NT2/D1 (cell line): ENCODE measurements around the gene SYT1.

Experiments used
- DNase-seq: peaks from one replicate; pipeline ENCODE4 v3.0.0-alpha.2; 2011; ENCODE audit warnings: low read depth, low spot score
- H3K27me3 ChIP-seq: 2 replicates; pipeline ENCODE4 v1.6.0; 2011; ENCODE audit warnings: mild to moderate bottlenecking; ENCODE audit not compliant: insufficient read length, insufficient read depth
- H3K36me3 ChIP-seq: 2 replicates; pipeline ENCODE4 v1.6.1; 2011; ENCODE audit warnings: mild to moderate bottlenecking, low read length, mixed read lengths; ENCODE audit not compliant: insufficient read depth, insufficient read length
- H3K4me1 ChIP-seq: 2 replicates; pipeline ENCODE4 v1.5.1; 2011; ENCODE audit not compliant: insufficient read depth, insufficient read length
- H3K4me3 ChIP-seq: 2 replicates; pipeline ENCODE4 v1.5.1; 2011; ENCODE audit warnings: low read depth; ENCODE audit not compliant: insufficient read length
- H3K9ac ChIP-seq: 2 replicates; pipeline ENCODE4 v1.6.0; 2011; ENCODE audit warnings: low read depth; ENCODE audit not compliant: insufficient read length
- H3K9me3 ChIP-seq: 2 replicates; pipeline ENCODE4 v1.5.1; 2011; ENCODE audit warnings: mild to moderate bottlenecking, low read length; ENCODE audit not compliant: insufficient read depth
- SUZ12 ChIP-seq: IDR thresholded peaks from 2 replicates; pipeline ENCODE4 v1.6.1; 2011; ENCODE audit not compliant: insufficient read length, insufficient read depth; ENCODE audit errors: extremely low read depth
- YY1 ChIP-seq: IDR thresholded peaks from 2 replicates; pipeline ENCODE4 v1.6.1; 2011; ENCODE audit not compliant: insufficient read length, insufficient read depth
- ZNF274 ChIP-seq: IDR thresholded peaks from 2 replicates; pipeline ENCODE4 v1.6.1; 2011; ENCODE audit warnings: mild to moderate bottlenecking, low read depth, low read length

The SYT1 gene

GRCh38 chr12:79415321-79415720 lies 550.7 kb downstream of the SYT1 start:
- H3K4me1 ChIP-seq: no peaks in the 10 kb centered on the region
- no peaks in the 10 kb centered on the region for H3K27me3 ChIP-seq
- no peaks in the 10 kb centered on the region for H3K36me3 ChIP-seq
- no peak for DNase-seq
- no peaks in the 10 kb centered on the region for H3K9me3 ChIP-seq
- H3K4me3 ChIP-seq: no peak overlapping the region
- H3K9ac ChIP-seq: no peak overlapping the region
- no peak for TF ChIP-seq YY1
- no peak for TF ChIP-seq ZNF274
- no peak for TF ChIP-seq SUZ12

- no peaks in the 10 kb centered on the region for H3K9me3 ChIP-seq
- TF ChIP-seq YY1: no peak
- no peak for TF ChIP-seq ZNF274
- TF ChIP-seq SUZ12: no peak
- H3K4me1 ChIP-seq: no peaks in the 10 kb centered on the region
- no peaks in the 10 kb centered on the region for H3K36me3 ChIP-seq
- no peak overlapping the region for H3K9ac ChIP-seq
- H3K4me3 ChIP-seq: no peak overlapping the region
- H3K27me3 ChIP-seq: no peaks in the 10 kb centered on the region
- no peak for DNase-seq
Observed at GRCh38 chr12:79415746-79416435, 551.3 kb downstream of the SYT1 start.

GRCh38 chr12:79420146-79420618 lies 555.6 kb downstream of the SYT1 start:
- H3K36me3 ChIP-seq: no peaks in the 10 kb centered on the region
- peak; percentile 28 for DNase-seq
- no peak overlapping the region for H3K9ac ChIP-seq
- no peak overlapping the region for H3K4me3 ChIP-seq
- TF ChIP-seq SUZ12: no peak
- TF ChIP-seq ZNF274: no peak
- TF ChIP-seq YY1: no peak
- H3K4me1 ChIP-seq: no peaks in the 10 kb centered on the region
- H3K27me3 ChIP-seq: no peaks in the 10 kb centered on the region
- H3K9me3 ChIP-seq: no peaks in the 10 kb centered on the region

- Histone ChIP-seq H3K36me3 (no peaks in the 10 kb centered on the region), H3K9ac (no peak overlapping the region), H3K9me3 (no peaks in the 10 kb centered on the region), H3K27me3 (no peaks in the 10 kb centered on the region), H3K4me3 (no peak overlapping the region), H3K4me1 (no peaks in the 10 kb centered on the region)
- DNase-seq: no peak
- TF ChIP-seq ZNF274 (no peak), SUZ12 (no peak), YY1 (no peak)
Observed at GRCh38 chr12:79421236-79421740, 556.7 kb downstream of the SYT1 start.

GRCh38 chr12:79422060-79422812 lies 557.7 kb downstream of the SYT1 start:
- Histone ChIP-seq H3K27me3 (no peaks in the 10 kb centered on the region), H3K9me3 (no peaks in the 10 kb centered on the region), H3K4me3 (no peak overlapping the region), H3K36me3 (no peaks in the 10 kb centered on the region), H3K9ac (no peak overlapping the region), H3K4me1 (no peaks in the 10 kb centered on the region)
- DNase-seq: no peak
- TF ChIP-seq SUZ12 (no peak), ZNF274 (no peak), YY1 (no peak)

GRCh38 chr12:79423560-79423959 lies 559.0 kb downstream of the SYT1 start:
- Histone ChIP-seq H3K27me3 (no peaks in the 10 kb centered on the region), H3K4me3 (no peak overlapping the region), H3K36me3 (no peaks in the 10 kb centered on the region), H3K9me3 (no peaks in the 10 kb centered on the region), H3K4me1 (no peaks in the 10 kb centered on the region), H3K9ac (no peak overlapping the region)
- DNase-seq: no peak
- TF ChIP-seq SUZ12 (no peak), YY1 (no peak)

- Histone ChIP-seq H3K4me3 (no peak overlapping the region), H3K36me3 (no peaks in the 10 kb centered on the region), H3K27me3 (no peaks in the 10 kb centered on the region), H3K9ac (no peak overlapping the region), H3K9me3 (no peaks in the 10 kb centered on the region), H3K4me1 (no peaks in the 10 kb centered on the region)
- DNase-seq: no peak
- no peak for TF ChIP-seq YY1
Observed at GRCh38 chr12:79424109-79424721, 559.6 kb downstream of the SYT1 start.
